IPS-18c (cell line): ENCODE measurements around the gene CCDC150.

ENCODE experiments used
- H3K4me3 ChIP-seq: 2 replicates; pipeline ENCODE4 v1.7.0; 2013; ENCODE audit warnings: low read depth, mild to moderate bottlenecking, low read length, moderate library complexity; ENCODE audit not compliant: insufficient read depth
- H3K9me3 ChIP-seq: one replicate; pipeline ENCODE4 v1.6.1; 2013; ENCODE audit warnings: mild to moderate bottlenecking, low read length, moderate library complexity; ENCODE audit not compliant: control insufficient read depth, insufficient read depth

CCDC150 gene

DNA sequence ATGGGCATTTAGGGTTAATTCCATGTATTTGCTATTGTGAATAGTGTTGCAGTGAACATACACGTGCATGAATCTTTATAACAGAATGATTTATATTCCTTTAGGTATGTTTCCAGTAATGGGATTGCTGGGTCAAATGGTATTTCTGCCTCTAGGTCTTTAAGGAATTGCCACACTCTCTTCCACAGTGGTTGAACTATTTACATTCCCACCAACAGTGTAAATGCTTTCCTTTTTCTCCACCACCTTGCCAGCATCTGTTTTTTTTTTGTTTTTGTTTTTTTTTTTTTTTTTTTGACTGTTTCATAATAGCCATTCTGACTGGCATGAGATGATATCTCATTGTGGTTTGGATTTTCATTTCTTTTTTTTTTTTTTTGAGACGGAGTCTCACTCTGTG, 97.5 kb downstream of the CCDC150 start:
- no peaks in the 10 kb centered on the region for H3K9me3 ChIP-seq

DNA sequence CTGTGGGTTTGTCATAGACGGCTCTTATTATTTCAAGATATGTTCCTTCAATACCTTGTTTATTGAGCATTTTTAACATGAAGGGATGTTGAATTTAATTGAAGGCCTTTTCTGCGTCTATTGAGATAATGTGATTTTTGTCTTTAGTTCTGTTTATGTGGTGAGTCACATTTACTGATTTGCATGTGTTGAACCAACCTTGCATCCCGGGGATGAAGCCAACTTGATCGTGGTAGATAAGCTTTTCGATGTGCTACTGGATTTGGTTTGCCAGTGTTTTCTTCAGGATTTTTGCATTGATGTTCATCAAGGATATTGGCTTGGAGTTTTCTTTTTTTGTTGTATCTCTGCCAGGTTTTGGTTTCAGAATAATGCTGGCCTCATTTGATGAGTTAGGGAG, 99.5 kb downstream of the CCDC150 start:
- Histone ChIP-seq H3K4me3 (no peak overlapping the region), H3K9me3 (no peaks in the 10 kb centered on the region)

More for the DNA sequence above, 97.5 kb downstream of the CCDC150 start:
- H3K4me3 ChIP-seq: no peak overlapping the region

DNA sequence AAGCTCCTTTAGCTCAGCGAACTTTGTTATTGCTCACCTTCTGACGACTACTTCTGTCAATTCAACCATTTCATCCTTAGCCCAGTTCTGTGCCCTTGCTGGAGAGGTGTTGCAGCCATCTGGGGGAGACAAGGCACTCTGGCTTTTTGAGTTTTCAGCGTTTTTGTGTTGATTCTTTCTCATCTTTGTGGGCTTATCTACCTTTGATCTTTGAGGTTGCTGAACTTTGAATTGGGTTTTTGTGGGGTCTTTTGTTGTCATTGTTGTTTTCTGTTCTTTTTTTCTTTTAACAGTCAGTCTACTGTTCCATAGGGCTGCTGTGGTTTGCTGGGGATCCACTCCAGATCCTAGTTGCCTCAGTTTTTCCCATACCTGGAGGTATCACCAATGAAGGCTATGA, 102.7 kb downstream of the CCDC150 start:
- no peaks in the 10 kb centered on the region for H3K9me3 ChIP-seq
- no peak overlapping the region for H3K4me3 ChIP-seq

DNA sequence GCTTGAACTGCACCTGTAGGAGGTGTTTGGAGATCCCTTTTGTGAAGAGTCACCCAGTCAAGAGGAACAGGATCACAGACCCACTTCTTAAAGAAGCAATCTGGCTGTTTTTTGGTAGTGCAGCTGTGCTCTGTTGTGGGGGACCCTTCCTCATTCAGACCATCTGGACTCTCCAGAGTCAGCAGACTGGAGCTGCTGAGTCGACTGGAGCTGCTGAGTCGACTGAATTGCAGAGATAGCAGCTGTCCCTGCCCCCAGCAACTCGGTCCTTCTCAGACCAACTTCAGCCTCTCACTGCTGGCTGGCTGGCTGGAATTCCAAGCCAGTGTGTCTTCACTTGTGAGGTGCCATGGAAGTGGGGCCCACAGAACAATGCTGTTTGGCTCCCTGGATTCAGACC, 103.2 kb downstream of the CCDC150 start:
- no peaks in the 10 kb centered on the region for H3K9me3 ChIP-seq

DNA sequence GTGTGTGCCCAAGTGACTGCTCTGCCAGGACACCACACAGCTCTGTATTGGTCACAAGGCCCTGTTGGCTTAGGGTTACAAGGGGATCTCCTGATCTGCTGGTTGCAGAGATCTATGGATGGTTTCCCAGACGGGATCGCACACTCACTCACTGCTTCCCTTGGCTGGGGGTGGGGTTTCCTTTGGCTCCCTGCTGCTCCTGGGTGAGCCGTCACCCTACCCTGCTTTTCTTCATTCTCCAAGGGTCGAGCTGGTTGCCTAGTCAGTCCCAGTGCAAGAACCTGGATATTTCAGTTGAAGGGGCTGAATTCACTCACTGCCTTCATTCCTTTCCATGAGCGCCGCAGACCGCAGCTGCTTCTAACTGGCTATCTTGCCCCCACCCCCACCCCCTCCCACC, 103.7 kb downstream of the CCDC150 start:
- Histone ChIP-seq H3K9me3 (no peaks in the 10 kb centered on the region), H3K4me3 (no peak overlapping the region)

More for the DNA sequence above, 103.2 kb downstream of the CCDC150 start:
- H3K4me3 ChIP-seq: no peak overlapping the region

DNA sequence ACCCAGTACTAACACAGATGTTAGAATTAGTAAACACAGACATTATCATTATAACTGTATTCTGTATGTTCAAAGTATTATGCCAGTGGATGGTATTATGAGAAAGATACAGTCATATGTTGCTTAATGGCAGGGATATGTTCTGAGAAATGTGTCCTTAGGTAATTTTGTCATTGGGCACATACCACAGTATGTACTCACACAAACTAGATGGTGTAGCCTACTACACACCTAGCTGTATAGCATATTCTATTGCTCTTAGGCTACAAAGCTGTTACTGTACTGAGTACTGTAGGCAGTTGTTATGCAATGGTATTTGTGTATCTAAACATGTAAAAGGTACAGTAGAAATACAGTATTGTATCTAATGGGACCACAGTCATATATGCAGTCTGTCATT, 106.2 kb downstream of the CCDC150 start:
- H3K4me3 ChIP-seq: no peak overlapping the region
- no peaks in the 10 kb centered on the region for H3K9me3 ChIP-seq

DNA sequence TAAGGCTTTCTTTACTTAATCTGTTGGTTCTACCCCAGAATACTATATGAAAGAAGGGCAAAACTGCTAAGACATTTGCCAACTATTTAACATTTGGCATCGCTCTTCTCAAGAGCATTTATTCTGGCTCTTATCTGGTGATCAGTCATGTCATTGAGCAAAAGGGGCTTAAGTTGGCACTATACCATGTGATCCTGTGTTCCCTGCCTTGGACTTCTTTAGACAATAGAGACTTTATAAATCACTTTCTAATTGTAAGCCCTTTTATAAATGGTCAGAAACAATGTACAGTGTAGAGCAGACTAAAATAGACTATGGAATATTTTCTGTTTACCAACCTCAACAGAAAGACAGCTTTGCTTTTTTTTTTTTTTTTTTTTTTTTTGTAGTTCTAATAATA, 107.9 kb downstream of the CCDC150 start:
- Histone ChIP-seq H3K9me3 (no peaks in the 10 kb centered on the region), H3K4me3 (no peak overlapping the region)

DNA sequence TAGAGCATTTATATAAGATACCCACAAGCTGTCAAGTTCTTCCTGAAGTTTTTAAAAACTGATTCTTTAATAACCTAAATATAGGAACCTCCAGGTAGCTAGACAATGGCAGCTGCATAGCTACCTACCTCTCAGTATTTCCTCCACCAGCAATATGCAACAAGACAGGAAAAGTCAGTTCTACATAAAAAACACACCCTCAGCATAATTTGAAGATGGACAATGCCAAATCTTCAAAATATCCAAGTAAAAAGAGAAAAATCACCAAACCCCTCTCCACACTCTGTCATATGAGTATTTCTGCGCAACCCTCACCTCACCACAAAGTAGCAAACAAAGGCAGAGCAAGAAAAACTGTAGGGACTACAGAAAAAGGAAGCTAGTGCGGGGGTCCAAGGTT, 108.6 kb downstream of the CCDC150 start:
- Histone ChIP-seq H3K9me3 (no peaks in the 10 kb centered on the region), H3K4me3 (no peak overlapping the region)

DNA sequence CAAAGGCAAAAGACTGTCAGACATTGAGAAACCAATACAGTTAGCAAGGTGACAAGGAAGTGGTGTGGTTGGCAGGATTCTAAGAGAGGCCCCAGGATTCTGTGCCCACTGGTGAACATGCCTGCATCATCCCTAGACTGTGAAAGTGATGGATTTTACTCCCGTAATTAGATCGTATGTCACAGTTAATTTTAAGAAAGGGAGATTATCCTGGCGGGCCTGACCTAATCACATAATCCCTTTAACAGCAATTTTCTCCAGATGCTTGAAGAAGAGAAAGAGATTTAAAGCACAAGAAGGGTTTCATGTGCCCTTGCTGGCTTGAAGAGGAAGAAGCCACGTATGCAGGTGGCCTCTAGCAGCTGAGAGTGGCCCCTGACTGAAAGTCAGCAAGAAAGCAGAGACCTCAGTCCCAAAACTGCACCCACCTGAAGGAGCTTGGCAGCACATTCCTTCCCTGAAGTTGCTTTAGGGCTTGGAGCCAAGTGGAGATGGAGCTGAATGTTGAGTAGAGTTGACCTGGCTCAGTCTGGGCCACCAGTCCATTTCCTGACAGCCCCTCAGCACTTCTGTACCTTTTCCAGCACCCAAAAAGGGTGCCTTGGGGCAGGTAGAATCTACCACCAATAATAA, 110.9 kb downstream of the CCDC150 start:
- H3K9me3 ChIP-seq: no peaks in the 10 kb centered on the region
- H3K4me3 ChIP-seq: no peak overlapping the region

DNA sequence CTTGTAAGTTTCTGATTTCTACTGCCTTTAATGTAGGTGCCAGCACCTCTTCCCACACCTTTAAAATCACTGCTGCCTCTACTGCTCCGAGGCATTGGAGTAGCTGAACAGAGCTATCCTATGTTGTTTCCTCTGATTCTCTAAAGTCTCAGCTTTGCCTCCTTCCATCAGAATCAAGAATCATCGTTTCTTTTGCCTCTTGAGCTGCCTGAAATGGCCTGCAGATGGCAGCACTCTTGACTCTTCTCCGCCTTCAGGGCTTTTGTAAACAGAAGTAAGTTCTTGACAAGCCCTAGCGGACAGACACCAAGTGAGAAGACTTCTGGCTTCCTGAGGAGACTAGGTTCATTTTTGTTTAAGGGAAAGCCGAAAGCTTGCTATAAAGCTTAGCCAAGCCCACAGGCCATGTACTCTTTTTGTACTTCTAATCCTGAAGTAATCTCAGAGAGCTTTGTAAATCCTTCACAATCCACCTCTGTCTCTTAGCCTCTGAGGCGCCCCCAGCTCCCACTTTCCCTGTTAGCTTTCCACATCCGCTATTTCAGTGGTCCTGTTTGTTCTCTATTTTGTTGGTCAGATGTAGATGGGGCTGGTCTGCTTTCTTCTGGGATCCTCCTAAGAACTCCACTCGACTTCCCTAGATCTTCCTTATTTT, 111.6 kb downstream of the CCDC150 start:
- Histone ChIP-seq H3K9me3 (no peaks in the 10 kb centered on the region), H3K4me3 (no peak overlapping the region)

DNA sequence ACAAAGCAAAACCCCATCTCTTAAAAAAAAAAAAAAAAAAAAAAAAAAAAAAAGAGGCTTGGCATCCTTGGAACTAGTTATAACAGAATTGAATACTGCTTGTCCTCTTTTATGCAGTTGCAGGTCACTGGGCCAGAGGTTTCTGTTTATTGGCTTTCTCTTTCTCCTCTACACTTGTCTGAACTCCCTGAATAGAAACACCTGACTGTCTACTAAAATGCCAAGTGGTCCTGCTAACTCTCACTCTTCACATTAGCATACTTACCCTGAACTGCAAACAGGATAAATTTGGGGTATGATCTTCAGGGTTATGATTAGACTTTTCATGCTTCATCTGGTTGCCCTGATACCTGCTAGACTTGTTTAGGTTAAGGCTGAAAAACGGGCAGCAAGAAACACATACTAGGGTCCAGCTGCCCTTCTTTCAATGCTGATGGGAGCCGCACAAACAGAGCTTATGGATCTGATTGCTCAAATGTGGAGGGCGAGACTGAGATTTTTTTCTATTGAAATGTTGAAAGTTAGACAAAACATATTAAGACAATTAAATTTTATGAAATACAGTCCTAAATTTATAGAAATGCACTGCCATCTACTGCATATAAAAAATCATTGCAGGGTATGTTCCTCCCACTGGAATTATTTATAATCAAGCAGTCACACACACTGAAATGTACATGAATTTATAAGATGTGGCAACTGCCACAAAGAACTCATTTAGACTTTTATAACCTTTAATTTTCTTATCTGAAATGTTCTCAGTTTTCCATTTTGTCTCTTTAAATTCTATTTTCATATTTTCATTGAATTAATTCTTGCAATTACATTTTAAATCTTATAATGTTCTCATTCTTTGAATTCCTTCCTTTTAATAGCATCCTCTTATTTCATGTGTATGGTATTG, 119.2 kb downstream of the CCDC150 start:
- Histone ChIP-seq H3K4me3 (no peak overlapping the region), H3K9me3 (no peaks in the 10 kb centered on the region)

DNA sequence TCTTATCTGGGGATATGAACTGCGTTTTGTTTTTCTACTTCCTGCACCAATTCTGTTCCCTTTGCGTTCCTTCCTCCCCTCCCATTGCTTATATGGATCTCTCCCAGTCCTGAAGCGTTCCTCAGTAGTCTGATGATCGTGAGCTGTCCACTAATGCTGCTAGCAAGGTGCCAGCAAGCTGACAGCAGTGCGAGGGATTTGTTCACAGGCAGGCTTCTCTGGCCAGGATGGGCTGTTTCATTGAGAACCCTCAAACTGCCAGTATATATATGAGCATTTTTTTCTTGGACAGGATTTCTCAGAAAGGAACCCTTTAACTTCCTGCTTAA, 119.8 kb downstream of the CCDC150 start:
- H3K9me3 ChIP-seq: no peaks in the 10 kb centered on the region
- H3K4me3 ChIP-seq: no peak overlapping the region

DNA sequence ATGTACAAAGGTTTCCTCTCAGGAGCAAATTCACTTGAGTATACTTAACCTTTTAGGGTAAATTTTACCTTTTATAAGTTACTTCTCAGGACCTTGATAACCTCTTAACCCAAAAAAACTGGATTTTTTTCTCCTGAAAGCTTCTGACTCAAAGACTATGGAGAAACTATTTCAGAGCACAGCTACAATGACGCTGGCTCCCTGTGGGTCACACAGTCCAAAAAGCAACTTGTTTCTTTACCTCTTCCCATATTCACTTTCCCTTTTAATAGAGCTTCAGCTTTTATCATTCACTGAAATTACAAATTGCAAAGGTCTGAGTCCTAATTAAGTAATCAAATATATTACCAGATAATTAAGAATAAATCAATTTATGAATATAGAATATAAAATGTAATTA, 127.6 kb downstream of the CCDC150 start:
- Histone ChIP-seq H3K9me3 (no peaks in the 10 kb centered on the region), H3K4me3 (no peak overlapping the region)
